ENCODE data around the gene BMP7. TPM values are rescaled to one million over a fixed set of nuclear protein-coding genes. Genes with fewer than 3 reads are reported as not detected.

Gene BMP7
- total RNA-seq, 1 donor from 2014 or later = 3.7 TPM

GRCh38 chr20:57288651-57289277 lies 22.3 kb upstream of the BMP7 start:
- H3K4me3 ChIP-seq (ENCODE audit: low read depth, low read length) = no peak overlapping the region
- no peak for DNase-seq (ENCODE audit: low read depth)
- TF ChIP-seq CTCF (conservative IDR thresholded peaks at IDR 0.05; ENCODE audit: low read depth, low read length) = no peak

GRCh38 chr20:57287901-57288300 lies 21.5 kb upstream of the BMP7 start:
- no peak for TF ChIP-seq CTCF (conservative IDR thresholded peaks at IDR 0.05; ENCODE audit: low read depth, low read length)
- no peak overlapping the region for H3K4me3 ChIP-seq (ENCODE audit: low read depth, low read length)
- DNase-seq (ENCODE audit: low read depth) = no peak

- H3K4me3 ChIP-seq (ENCODE audit: low read depth, low read length) = no peak overlapping the region
- no peak for DNase-seq (ENCODE audit: low read depth)
- no peak for TF ChIP-seq CTCF (conservative IDR thresholded peaks at IDR 0.05; ENCODE audit: low read depth, low read length)
Observed at GRCh38 chr20:57287007-57287880, 20.8 kb upstream of the BMP7 start.

GRCh38 chr20:57283860-57284259 lies 17.4 kb upstream of the BMP7 start:
- H3K4me3 ChIP-seq (ENCODE audit: low read depth, low read length) = no peak overlapping the region
- no peak for TF ChIP-seq CTCF (conservative IDR thresholded peaks at IDR 0.05; ENCODE audit: low read depth, low read length)
- no peak for DNase-seq (ENCODE audit: low read depth)

- H3K4me3 ChIP-seq (ENCODE audit: low read depth, low read length) = no peak overlapping the region
- no peak for DNase-seq (ENCODE audit: low read depth)
- no peak for TF ChIP-seq CTCF (conservative IDR thresholded peaks at IDR 0.05; ENCODE audit: low read depth, low read length)
Observed at GRCh38 chr20:57282670-57283361, 16.4 kb upstream of the BMP7 start.

- no peak for DNase-seq (ENCODE audit: low read depth)
- no peak for TF ChIP-seq CTCF (conservative IDR thresholded peaks at IDR 0.05; ENCODE audit: low read depth, low read length)
- no peak overlapping the region for H3K4me3 ChIP-seq (ENCODE audit: low read depth, low read length)
Observed at GRCh38 chr20:57281900-57282299, 15.5 kb upstream of the BMP7 start.
